ENCODE results near the gene CSNK1A1.
"Not testable (repeated sequence)": the region's sequence is repeated elsewhere in the genome, so short reads cannot be mapped to it uniquely, and the experiment has no call there.

Gene CSNK1A1

DNA sequence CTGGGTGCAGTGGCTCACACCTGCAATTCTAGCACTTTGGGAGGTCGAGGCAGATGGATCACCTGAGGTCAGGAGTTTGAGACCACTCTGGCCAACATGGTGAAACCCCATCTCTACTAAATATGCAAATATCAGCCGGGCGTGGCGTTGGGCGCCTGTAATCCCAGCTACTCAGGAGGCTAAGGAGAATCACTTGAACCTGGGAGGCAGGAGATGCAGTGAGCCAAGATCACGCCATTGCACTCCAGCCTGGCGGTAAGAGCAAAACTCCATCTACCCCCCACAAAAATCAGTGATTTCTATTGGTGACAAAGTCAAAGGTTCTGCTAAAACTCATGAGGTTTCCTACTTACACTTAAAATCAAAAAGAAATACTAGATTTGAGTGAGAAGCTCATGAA, 18.8 kb downstream of the CSNK1A1 start:
- no peak for DNase-seq

- no peak for DNase-seq
Observed at GRCh38 chr5:149529463-149529862, 21.8 kb downstream of the CSNK1A1 start.

- no peak for DNase-seq
Observed at GRCh38 chr5:149528281-149529060, 22.8 kb downstream of the CSNK1A1 start.

- no peak for DNase-seq
Observed at GRCh38 chr5:149526845-149527590, 24.2 kb downstream of the CSNK1A1 start.

DNA sequence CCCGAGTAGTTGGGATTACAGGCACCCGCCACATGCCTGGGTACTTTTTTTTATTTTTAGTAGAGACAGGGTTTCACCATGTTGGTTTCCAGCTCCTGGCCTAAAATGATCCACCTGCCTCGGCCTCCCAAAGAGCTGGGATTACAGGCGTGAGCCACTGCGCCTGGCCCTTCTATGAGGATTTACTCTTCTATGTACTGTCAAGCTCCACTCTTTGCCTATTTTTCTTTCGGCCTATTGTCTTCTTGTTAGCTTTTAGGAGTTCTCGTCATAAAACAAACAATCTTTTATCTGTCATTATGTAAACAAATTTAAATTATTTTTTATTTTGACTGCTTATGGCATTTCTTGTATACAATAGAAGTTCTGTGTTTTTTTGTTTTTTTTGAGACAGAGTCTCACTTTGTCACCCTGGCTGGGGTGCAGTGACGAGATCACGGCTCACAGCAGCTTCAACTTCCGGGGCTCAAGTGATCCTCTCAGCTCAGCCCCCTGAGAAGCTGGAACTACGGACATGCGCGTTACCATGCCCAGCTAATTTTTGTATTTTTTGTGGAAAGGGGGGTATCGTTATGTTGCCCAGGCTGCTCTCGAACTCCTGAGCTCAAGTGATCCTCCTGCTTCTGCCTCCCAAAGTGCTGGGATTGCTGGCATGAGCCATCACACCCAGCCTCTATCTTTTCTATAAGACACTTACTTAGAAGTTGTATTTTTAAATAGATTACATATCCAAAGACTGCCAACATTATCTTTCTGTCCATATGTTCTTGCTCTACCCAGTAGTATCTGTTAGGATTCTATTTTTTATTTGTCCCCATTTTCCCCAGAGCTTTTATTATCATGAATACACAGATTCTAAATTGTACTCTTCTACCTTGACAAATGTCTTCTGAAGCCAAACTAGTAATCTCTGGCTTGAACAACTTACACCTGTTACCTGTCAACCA, 29.2 kb downstream of the CSNK1A1 start:
- peak in 1 of 56 donors; percentile 9 for DNase-seq

GRCh38 chr5:149519601-149520000, 31.6 kb downstream of the CSNK1A1 start:
- DNase-seq = no peak

DNA sequence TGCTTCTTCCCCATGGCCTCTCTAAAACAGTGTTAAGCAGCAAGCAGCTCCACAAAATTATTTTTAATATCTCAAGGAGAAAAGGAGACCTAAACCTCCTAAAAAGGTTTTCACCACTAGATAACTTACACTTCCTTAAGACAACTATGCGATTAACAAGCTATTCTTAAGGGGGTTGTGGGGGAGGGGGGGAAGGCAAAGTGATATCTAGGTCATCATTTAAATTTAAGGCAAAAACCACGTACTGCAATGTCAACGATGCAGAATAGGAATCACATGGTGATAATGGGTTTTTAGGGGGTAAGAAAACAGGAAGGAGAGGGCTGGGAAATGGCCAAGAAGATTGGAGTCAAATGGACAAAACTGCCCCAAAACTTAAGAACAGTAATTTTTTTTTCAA, 32.6 kb downstream of the CSNK1A1 start:
- DNase-seq = no peak

DNA sequence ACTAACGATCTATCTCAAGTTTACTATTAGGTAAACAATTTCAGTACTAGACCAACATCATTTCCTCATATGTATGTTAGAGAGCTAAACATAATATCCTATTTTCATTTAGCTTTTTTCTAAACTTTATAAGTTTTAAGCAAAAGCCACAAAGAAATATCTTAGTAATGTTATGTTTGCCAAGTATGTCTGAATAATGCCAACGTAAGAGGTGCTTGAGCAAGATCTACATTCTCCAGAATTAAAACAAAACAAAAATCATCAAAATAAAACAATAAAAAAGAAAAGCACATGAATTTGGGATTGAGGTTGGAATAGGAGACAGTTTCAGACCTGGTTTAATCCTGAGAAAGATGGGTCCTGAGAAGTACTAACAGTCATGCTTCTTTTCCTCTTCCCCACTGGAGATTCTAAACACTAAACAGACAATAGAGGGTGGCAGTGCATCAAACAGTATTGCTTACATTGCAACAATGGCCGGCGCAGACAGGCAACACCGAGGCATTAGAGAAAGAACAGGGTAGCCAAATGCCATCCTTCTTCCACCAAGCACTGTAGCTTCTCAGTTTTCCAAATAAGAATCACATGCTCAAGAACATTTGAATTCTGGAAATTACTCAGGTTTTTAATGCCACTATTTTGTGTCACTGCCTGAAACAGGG, 33.6 kb downstream of the CSNK1A1 start:
- DNase-seq = peak in 23 of 56 donors; percentile 2 to 69 (median 14)

DNA sequence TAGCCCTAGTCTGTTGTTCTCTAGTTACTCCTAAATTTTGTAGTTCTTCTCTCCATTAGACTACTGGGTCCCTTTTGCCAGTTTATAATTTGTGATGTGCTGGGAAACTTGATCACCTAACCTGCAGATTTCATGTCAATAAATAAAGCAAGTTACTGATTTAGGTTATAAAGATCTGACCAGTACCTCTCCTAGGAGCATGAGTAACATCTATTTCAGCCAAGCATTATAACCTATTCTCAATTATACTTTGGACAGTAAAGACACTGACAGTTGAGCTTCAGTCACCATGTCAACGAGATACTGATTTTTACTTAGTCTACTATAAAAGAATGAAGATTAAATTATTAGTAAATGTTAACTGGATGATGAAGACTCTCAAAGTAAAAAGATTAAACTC, 36.7 kb downstream of the CSNK1A1 start:
- no peak for DNase-seq

DNA sequence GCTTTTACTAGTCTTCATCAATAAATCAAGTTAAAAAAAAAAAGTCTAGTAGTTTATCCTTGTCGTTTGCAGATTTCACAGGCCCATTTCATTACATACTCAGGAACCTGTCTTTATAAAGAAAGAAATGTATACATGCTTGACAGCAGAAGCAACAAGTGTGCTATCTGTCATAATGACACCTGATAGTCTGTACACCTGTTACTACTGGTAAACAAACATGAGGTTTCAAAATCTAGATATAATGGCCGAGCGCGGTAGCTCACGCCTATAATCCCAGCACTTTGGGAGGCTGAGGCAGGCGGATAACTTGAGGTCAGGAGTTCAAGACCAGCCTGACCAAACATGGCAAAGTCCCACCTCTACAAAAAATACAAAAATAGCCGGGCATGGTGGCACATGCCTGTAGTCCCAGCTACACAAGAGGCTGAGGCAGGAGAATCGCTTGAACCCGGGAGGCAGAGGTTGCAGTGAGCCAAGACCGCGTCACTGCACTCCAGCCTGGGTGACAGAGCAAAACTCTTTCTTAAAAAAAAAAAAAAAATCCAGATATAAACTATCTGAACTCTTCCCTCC, 37.8 kb downstream of the CSNK1A1 start:
- DNase-seq = not testable (repeated sequence)

- no peak for DNase-seq
Observed at GRCh38 chr5:149510136-149510535, 41.1 kb downstream of the CSNK1A1 start.

DNA sequence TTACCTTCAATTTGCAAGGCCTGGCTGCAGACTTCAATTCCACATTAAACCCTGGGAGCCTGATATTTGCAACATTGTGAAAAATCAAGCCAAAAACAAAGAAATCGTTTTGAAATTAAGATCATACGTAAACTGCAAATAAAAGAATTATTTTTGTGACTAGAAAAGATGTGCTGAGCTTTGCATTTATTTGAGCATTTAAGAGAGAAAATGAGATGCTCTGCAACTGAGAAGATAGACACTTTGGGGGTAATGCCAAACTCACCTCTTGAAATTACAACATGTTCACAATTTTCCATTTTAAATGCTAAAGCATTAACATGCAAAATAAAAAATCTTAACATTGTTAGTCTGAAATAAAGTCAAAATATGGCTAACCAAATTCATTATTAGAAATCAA, 46.6 kb downstream of the CSNK1A1 start:
- no peak for DNase-seq

GRCh38 chr5:149503006-149503405, 48.2 kb downstream of the CSNK1A1 start:
- no peak for DNase-seq

GRCh38 chr5:149500922-149501582, 50.2 kb downstream of the CSNK1A1 start:
- no peak for DNase-seq

DNA sequence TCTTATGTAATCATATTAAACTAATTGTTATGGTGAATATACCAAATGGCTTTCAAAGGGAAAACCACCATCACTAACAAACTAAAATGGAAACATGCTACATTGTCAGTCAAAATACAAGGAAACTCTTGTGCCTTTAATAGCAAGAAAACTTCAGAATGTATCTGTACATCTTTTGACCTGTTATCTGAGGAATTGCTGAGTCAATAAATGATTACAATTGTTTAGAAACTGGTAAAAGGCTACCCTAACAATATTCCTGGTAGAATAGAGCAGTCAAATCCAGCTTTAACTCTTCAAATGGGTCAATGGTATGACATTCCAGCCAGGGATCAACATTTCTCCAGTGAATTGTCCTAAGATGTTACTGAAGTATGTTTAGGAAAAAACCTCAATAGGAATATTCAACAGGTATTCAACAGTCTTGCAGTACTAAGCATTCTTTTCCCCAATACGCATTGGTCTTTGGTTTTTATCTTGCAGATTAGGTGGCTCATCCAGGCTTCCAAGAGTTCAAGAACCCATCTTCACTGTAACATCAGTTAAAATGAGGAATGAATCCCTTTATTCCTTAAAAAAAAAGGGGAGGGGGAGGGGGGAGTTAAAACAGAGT, 52.4 kb downstream of the CSNK1A1 start:
- no peak for DNase-seq

GRCh38 chr5:149497357-149497756, 53.9 kb downstream of the CSNK1A1 start:
- DNase-seq = no peak

DNA sequence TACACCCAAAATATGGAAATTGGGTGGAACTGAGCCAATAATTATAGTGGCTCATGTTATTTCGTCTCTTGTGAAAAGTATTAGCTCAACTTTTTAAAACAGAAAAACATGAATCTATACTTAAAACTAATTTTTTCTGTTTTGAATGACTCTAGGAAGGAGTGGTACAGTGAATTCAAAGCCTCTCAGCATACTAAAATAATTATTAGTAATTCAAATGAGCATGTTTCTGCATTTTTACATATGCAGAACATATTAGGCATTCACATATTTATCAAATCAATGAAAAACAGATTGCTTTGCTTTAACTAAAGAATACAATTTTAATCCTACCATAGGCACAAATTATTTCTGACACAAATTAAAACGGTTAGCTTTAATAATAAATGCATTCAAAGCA, 54.3 kb downstream of the CSNK1A1 start:
- no peak for DNase-seq

DNA sequence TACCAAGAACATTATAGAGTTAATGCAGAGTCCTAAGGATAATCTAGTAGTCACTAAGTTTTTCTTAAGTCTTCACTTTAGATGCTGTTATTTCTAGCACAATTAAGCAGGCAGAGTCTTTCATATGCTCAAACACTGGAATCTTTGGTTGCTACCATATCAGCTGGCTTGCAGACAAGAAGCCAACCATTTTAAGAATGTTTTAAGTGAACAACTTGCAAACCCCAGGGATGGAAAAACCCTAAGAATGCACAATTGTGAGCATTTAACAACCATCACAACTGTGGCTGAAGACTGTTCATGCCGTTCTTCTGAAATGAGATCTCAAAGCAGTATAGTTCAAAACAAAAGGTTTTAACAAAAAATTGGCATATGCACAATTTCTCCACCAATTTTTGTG, 55.1 kb downstream of the CSNK1A1 start:
- DNase-seq = no peak

- no peak for DNase-seq
Observed at GRCh38 chr5:149495673-149496072, 55.6 kb downstream of the CSNK1A1 start.

DNA sequence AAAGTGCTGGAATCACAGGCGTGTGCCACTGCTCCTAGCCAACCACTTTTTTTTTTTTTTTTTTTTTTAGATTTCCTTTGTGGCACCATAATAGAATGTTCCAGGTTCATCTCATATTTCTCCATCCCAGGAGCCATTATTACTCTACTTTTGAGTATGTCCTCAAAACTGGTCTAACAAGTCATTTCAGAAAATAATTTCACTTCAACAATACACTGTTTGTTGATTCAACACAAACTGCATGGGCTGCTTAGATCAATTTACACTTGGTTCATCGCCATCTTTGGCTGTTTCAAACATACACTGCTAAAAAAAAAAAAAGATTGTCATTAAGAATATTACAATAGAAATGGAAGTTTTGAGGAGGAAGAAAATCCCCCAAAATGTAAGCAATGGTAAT, 57.9 kb downstream of the CSNK1A1 start:
- no peak for DNase-seq
